WTC11 (cell line): ENCODE measurements around the gene GJB3.

Source experiments
- CBFB ChIP-seq: sonication (generic); formaldehyde crosslinking; IDR thresholded peaks from 2 replicates; pipeline ENCODE4 v1.8.1; 2022; ENCODE audit warnings: mild to moderate bottlenecking, low read depth, missing genetic modification reagents
- CTCF ChIP-seq: fragments of 200-600 bp; IDR thresholded peaks from 2 replicates; pipeline ENCODE4 v1.8.0; 2022; ENCODE audit warnings: antibody characterized with exemption

GRCh38 chr1:34795916-34796315 lies 14.9 kb downstream of the GJB3 start:
- no peak for TF ChIP-seq CTCF
- TF ChIP-seq CBFB (CRISPR knock-in tag) = no peak
